Daoy (cell line): ENCODE measurements around the gene SLC12A1. TPM values are rescaled to one million over a fixed set of nuclear protein-coding genes. Genes with fewer than 3 reads are reported as not detected.

Experiments
- DNase-seq: peaks from one replicate; pipeline ENCODE4 v3.0.0-alpha.2; 2015; ENCODE audit warnings: low read depth
- total RNA-seq: library from RNA; depleted of rRNA; stranded (reverse); fragments of >200 nt; shearing (Covaris generic); gene quantifications from 2 replicates; pipeline ENCODE4 v1.2.3, GENCODE V29; 2014; rRNA removed

The SLC12A1 gene
- total RNA-seq = not detected in 2 replicates

GRCh38 chr15:48205981-48206380 is at the start of gene SLC12A1:
TSS of gene SLC12A1 (plus strand) at chr15:48206302. CDS start at chr15:48207720, 1,418 bp downstream.
- DNase-seq = no peak

- DNase-seq = no peak
These were observed 37.5 kb upstream of the SLC12A1 start for GRCh38 chr15:48168616-48169015.

GRCh38 chr15:48170981-48171380 is 35.1 kb upstream of the SLC12A1 start:
- DNase-seq = no peak

- no peak for DNase-seq
These were observed 31.0 kb upstream of the SLC12A1 start for GRCh38 chr15:48175126-48175525.

- peak; percentile 17 for DNase-seq
These were observed 30.0 kb upstream of the SLC12A1 start for GRCh38 chr15:48176112-48176511.

- no peak for DNase-seq
These were observed 29.1 kb upstream of the SLC12A1 start for GRCh38 chr15:48176957-48177356.

GRCh38 chr15:48177383-48177765 is 28.7 kb upstream of the SLC12A1 start:
- DNase-seq = peak; percentile 62

- DNase-seq = peak; percentile 81
These were observed 28.1 kb upstream of the SLC12A1 start, which contains the start of gene MYEF2 for GRCh38 chr15:48177766-48178647. TSS of gene MYEF2 (minus strand) at chr15:48178295. CDS start at chr15:48178237, 58 bp downstream.

GRCh38 chr15:48178648-48178931 is 27.5 kb upstream of the SLC12A1 start:
- no peak for DNase-seq

GRCh38 chr15:48182749-48183148 is 23.4 kb upstream of the SLC12A1 start:
- no peak for DNase-seq

GRCh38 chr15:48185529-48185928 is 20.6 kb upstream of the SLC12A1 start:
- DNase-seq = no peak

GRCh38 chr15:48186271-48186670 is 19.8 kb upstream of the SLC12A1 start:
- no peak for DNase-seq

- DNase-seq = peak; percentile 69
These were observed 15.0 kb upstream of the SLC12A1 start for GRCh38 chr15:48190932-48191573.

GRCh38 chr15:48191574-48192225 is 14.4 kb upstream of the SLC12A1 start, which contains the start of gene CTXN2:
TSS of gene CTXN2 (plus strand) at chr15:48191665. CDS start at chr15:48201301, 9,636 bp downstream.
- DNase-seq = peak; percentile 5

GRCh38 chr15:48202068-48202467 is 4.0 kb upstream of the SLC12A1 start:
- DNase-seq = no peak

- DNase-seq = no peak
These were observed 15.2 kb downstream of the SLC12A1 start for GRCh38 chr15:48221261-48221660.

- DNase-seq = no peak
These were observed 15.8 kb downstream of the SLC12A1 start for GRCh38 chr15:48221885-48222284.

- DNase-seq = no peak
These were observed 16.5 kb downstream of the SLC12A1 start for GRCh38 chr15:48222627-48223026.

GRCh38 chr15:48225771-48226170 is 19.7 kb downstream of the SLC12A1 start:
- no peak for DNase-seq

- no peak for DNase-seq
These were observed 24.4 kb downstream of the SLC12A1 start for GRCh38 chr15:48230498-48230897.

- no peak for DNase-seq
These were observed 27.1 kb downstream of the SLC12A1 start for GRCh38 chr15:48233246-48233645.

- DNase-seq = no peak
These were observed 33.2 kb downstream of the SLC12A1 start for GRCh38 chr15:48239334-48239733.

- DNase-seq = no peak
These were observed 35.9 kb downstream of the SLC12A1 start for GRCh38 chr15:48242015-48242414.
